ENCODE data around the gene BTBD18. TPM values are rescaled to one million over a fixed set of nuclear protein-coding genes. Genes with fewer than 3 reads are reported as not detected.
A peak's percentile ranks its signal among the peaks of the same experiment; 100 is the strongest.

The BTBD18 gene
- total RNA-seq, 4 donors from 2014 or later, result not detected

GRCh38 chr11:57703341-57703740, 48.3 kb downstream of the BTBD18 start:
- no peaks in the 10 kb centered on the region for H3K9me3 ChIP-seq
- peak in 1 of 2 donors; percentile 33 for TF ChIP-seq POLR2A (IDR thresholded peaks at IDR 0.05)
- no peak for TF ChIP-seq CTCF (IDR thresholded peaks at IDR 0.05)
- no peak overlapping the region for H3K4me3 ChIP-seq (replicated peaks in 1 of 3)
- H3K36me3 ChIP-seq, result peaks cover 24 to 30% of the 10 kb centered on the region in 2 donors
- 29 to 36% methylated on average over 4 of the region's 4 CpGs for WGBS, 2 donors
- H3K4me1 ChIP-seq, result peaks cover 10 to 23% of the 10 kb centered on the region in 2 donors
- no peaks in the 10 kb centered on the region for H3K27me3 ChIP-seq
- peak; percentile 62 to 68 for DNase-seq
- peak overlapping the region; percentile 71 to 77 (median 72) for H3K27ac ChIP-seq
- intact Hi-C loops (cut with DNase I), result no loop called here

- intact Hi-C loops (cut with DNase I), result no loop called here
- no peaks in the 10 kb centered on the region for H3K9me3 ChIP-seq
- peak overlapping the region in 1 of 3 donors; percentile 9 for H3K27ac ChIP-seq
- H3K27me3 ChIP-seq, result no peaks in the 10 kb centered on the region
- peaks cover 48 to 59% of the 10 kb centered on the region in 2 donors for H3K36me3 ChIP-seq
- WGBS, 2 donors, result 81 to 84% methylated on average over 3 of the region's 3 CpGs
- DNase-seq, result no peak
- no peak overlapping the region for H3K4me3 ChIP-seq (replicated peaks in 1 of 3)
- TF ChIP-seq CTCF (IDR thresholded peaks at IDR 0.05) (no peak), POLR2A (IDR thresholded peaks at IDR 0.05) (no peak)
- peaks cover 10 to 22% of the 10 kb centered on the region in 2 donors for H3K4me1 ChIP-seq
Observed at GRCh38 chr11:57700425-57700824, 51.2 kb downstream of the BTBD18 start.

GRCh38 chr11:57699813-57700212, 51.8 kb downstream of the BTBD18 start:
- Histone ChIP-seq H3K9me3 (no peaks in the 10 kb centered on the region), H3K4me1 (peaks cover 10 to 16% of the 10 kb centered on the region in 2 donors), H3K27ac (no peak overlapping the region), H3K4me3 (replicated peaks in 1 of 3) (no peak overlapping the region), H3K27me3 (no peaks in the 10 kb centered on the region), H3K36me3 (peaks cover 54 to 64% of the 10 kb centered on the region in 2 donors)
- WGBS, 2 donors, result 88 to 91% methylated on average over 10 of the region's 10 CpGs
- no peak for DNase-seq
- no peak for TF ChIP-seq POLR2A (IDR thresholded peaks at IDR 0.05)
- no peak for TF ChIP-seq CTCF (IDR thresholded peaks at IDR 0.05)
- intact Hi-C loops (cut with DNase I), result no loop called here

GRCh38 chr11:57698843-57699365, 52.7 kb downstream of the BTBD18 start:
- 93 to 96% methylated on average over 15 to 18 of the region's 18 CpGs for WGBS, 2 donors
- Histone ChIP-seq H3K27ac (no peak overlapping the region), H3K9me3 (no peaks in the 10 kb centered on the region), H3K4me3 (replicated peaks in 1 of 3) (no peak overlapping the region), H3K4me1 (peaks cover 6 to 8% of the 10 kb centered on the region in 2 donors), H3K36me3 (peaks cover 63 to 71% of the 10 kb centered on the region in 2 donors), H3K27me3 (no peaks in the 10 kb centered on the region)
- no peak for DNase-seq
- intact Hi-C loops (cut with DNase I), result no loop called here
- TF ChIP-seq POLR2A (IDR thresholded peaks at IDR 0.05) (no peak), CTCF (IDR thresholded peaks at IDR 0.05) (no peak)

Small RNAs within 50 kb of the gene (small RNA-seq; reads per million reads assigned to genes)
- not detected for gene AP001931.1
- not detected for gene TMX2-CTNND1

Other genes starting within 250 kb of the BTBD18 start
- 10 to 100 TPM; 20.3 to 64.1 (median 28.8) TPM for gene SLC43A1, start 236.1 kb downstream of the BTBD18 start, total RNA-seq
- gene TIMM10, start 221.1 kb downstream of the BTBD18 start, total RNA-seq, result 10 to 100 TPM; 29.8 to 43.7 (median 37.4) TPM
- gene SMTNL1, start 214.2 kb downstream of the BTBD18 start, total RNA-seq, result not detected
- 10 to 100 TPM; 30.8 to 41.7 (median 38.8) TPM for gene UBE2L6, start 184.1 kb downstream of the BTBD18 start, total RNA-seq
- 100 to 1,000 TPM; 107 to 343 (median 196) TPM for gene SERPING1, start 154.1 kb downstream of the BTBD18 start, total RNA-seq
- 1 to 10 TPM in 2 of 4 donors, not detected in 2; 1.1 to 1.7 TPM for gene YPEL4, start 101.9 kb downstream of the BTBD18 start, total RNA-seq
- gene CLP1, start 94.1 kb downstream of the BTBD18 start, total RNA-seq, result 10 to 100 TPM; 10.7 to 15.9 (median 14.1) TPM
- 10 to 100 TPM; 55.5 to 77.5 (median 71.6) TPM for gene ZDHHC5, start 83.7 kb downstream of the BTBD18 start, total RNA-seq
- gene MED19, start 39.6 kb downstream of the BTBD18 start, total RNA-seq, result 10 to 100 TPM; 24.6 to 38.1 (median 35.6) TPM
- gene TMX2, start 39.2 kb downstream of the BTBD18 start, total RNA-seq, result 100 to 1,000 TPM in 1 of 4 donors, 10 to 100 TPM in 3; 85.3 to 127 (median 92.4) TPM
- gene SELENOH, start 10.3 kb downstream of the BTBD18 start, total RNA-seq, result 100 to 1,000 TPM; 130 to 271 (median 169) TPM
- gene CTNND1, start 10.0 kb upstream of the BTBD18 start, total RNA-seq, result 100 to 1,000 TPM; 178 to 238 (median 202) TPM